ENCODE results near the gene PLPP4. TPM values are rescaled to one million over a fixed set of nuclear protein-coding genes. Genes with fewer than 3 reads are reported as not detected.

PLPP4 gene
- total and polyA plus RNA-seq, 4 donors: 0.18 to 0.51 TPM; not detected in 2

GRCh38 chr10:120493411-120494312 lies 36.6 kb downstream of the PLPP4 start:
- H3K4me3 ChIP-seq: no peak overlapping the region
- H3K36me3 ChIP-seq (ENCODE audit: control insufficient read depth in 4 of 4, insufficient read depth in 4 of 4, low read length in 4 of 4): no peaks in the 10 kb centered on the region
- 87 to 91% methylated on average over 11 of the region's 11 CpGs for WGBS, 2 donors
- DNase-seq (no peak), ATAC-seq (ENCODE audit: insufficient read depth, low FRiP score) (no peak)
- TF ChIP-seq, protein P1, sequence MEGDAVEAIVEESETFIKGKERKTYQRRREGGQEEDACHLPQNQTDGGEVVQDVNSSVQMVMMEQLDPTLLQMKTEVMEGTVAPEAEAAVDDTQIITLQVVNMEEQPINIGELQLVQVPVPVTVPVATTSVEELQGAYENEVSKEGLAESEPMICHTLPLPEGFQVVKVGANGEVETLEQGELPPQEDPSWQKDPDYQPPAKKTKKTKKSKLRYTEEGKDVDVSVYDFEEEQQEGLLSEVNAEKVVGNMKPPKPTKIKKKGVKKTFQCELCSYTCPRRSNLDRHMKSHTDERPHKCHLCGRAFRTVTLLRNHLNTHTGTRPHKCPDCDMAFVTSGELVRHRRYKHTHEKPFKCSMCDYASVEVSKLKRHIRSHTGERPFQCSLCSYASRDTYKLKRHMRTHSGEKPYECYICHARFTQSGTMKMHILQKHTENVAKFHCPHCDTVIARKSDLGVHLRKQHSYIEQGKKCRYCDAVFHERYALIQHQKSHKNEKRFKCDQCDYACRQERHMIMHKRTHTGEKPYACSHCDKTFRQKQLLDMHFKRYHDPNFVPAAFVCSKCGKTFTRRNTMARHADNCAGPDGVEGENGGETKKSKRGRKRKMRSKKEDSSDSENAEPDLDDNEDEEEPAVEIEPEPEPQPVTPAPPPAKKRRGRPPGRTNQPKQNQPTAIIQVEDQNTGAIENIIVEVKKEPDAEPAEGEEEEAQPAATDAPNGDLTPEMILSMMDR (IDR thresholded peaks at IDR 0.05; ENCODE audit: control extremely low read depth, extremely low read depth): no peak
- peaks cover 0 to 2% (median 0%) of the 10 kb centered on the region in 3 donors for H3K27me3 ChIP-seq (ENCODE audit: control insufficient read depth in 3 of 3, insufficient read depth in 3 of 3, low read length in 2 of 3)
- no peaks in the 10 kb centered on the region for H3K4me1 ChIP-seq (ENCODE audit: control insufficient read depth in 5 of 5, insufficient read depth in 5 of 5, low read length in 5 of 5)
- no peak overlapping the region for H3K27ac ChIP-seq (ENCODE audit: low read depth in 1 of 2, low read length in 1 of 2)
- no peaks in the 10 kb centered on the region for H3K9me3 ChIP-seq (ENCODE audit: control insufficient read depth in 4 of 4, insufficient read depth in 3 of 4, low read length in 3 of 4)
- H3K9ac ChIP-seq (ENCODE audit: insufficient read depth in 1 of 2, low read length in 2 of 2): no peak overlapping the region

DNA sequence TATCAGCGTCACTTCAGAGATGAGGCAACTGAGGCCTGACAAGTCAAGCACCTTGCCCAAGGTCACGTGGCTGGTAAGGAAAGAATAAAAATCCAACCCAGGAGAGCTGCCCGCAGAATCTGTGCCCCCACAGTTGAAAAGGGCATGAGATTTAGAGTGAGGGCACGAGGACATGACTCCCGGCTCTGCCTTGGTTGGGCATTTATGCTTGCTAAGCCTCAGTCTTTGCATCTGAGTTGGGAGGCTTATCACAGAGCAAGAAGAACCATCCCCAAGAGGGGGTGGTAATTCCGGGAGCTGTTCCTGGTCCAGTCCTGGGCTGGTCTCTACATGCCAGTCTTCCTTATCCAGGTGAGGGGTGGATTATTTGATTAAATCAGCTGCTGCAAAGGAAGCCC lies 37.3 kb downstream of the PLPP4 start:
- Histone ChIP-seq H3K27ac (ENCODE audit: low read depth in 1 of 2, low read length in 1 of 2) (no peak overlapping the region), H3K9me3 (ENCODE audit: control insufficient read depth in 4 of 4, insufficient read depth in 3 of 4, low read length in 3 of 4) (no peaks in the 10 kb centered on the region), H3K9ac (ENCODE audit: insufficient read depth in 1 of 2, low read length in 2 of 2) (no peak overlapping the region), H3K36me3 (ENCODE audit: control insufficient read depth in 4 of 4, insufficient read depth in 4 of 4, low read length in 4 of 4) (no peaks in the 10 kb centered on the region), H3K4me3 (no peak overlapping the region), H3K4me1 (ENCODE audit: control insufficient read depth in 5 of 5, insufficient read depth in 5 of 5, low read length in 5 of 5) (no peaks in the 10 kb centered on the region), H3K27me3 (ENCODE audit: control insufficient read depth in 3 of 3, insufficient read depth in 3 of 3, low read length in 2 of 3) (no peaks in the 10 kb centered on the region)
- ATAC-seq (ENCODE audit: insufficient read depth, low FRiP score) (no peak), DNase-seq (no peak)
- WGBS, 2 donors: 89 to 98% methylated on average over 6 of the region's 6 CpGs
- TF ChIP-seq, protein P1 (IDR thresholded peaks at IDR 0.05; ENCODE audit: control extremely low read depth, extremely low read depth): no peak

DNA sequence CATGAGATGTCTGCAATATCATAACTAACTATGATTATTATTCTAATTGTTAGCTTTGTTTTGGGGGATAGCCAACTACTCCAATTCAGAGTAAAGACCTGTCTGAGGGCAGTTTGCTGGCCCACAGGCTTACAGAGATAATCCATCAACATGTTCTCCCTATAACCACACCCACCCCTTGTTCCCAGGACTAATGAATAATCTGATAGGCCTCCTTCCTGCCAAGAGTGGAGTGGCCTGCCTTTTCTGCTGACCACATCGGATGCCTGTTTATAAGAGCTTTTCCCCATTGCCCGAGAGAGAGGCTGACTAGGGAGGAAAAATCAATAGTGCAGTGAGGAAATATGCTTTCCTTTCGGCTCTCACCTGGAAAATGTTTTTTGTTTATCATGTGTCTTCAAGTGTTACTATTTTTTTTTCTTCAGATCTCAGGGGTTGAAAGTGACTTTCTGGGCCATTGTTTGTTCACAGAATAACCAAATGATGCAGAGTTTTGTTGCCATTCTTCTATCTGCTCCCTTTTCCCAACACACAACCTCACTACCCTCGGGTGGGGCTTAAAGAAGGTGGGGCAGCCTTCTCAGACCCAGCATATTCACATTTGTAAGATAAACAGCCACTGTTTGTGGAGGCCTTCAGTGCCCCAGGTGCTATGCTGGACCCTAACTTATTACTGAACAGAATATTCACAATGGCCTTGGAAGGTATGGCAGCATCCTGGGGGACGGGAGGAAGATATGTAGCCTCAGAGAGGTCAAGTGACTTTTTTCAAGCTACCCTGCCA lies 38.4 kb downstream of the PLPP4 start:
- TF ChIP-seq, protein P1 (IDR thresholded peaks at IDR 0.05; ENCODE audit: control extremely low read depth, extremely low read depth): no peak
- WGBS, 2 donors: 54 to 72% methylated on average over 5 of the region's 5 CpGs
- DNase-seq (no peak), ATAC-seq (ENCODE audit: insufficient read depth, low FRiP score) (no peak)
- Histone ChIP-seq H3K4me1 (ENCODE audit: control insufficient read depth in 5 of 5, insufficient read depth in 5 of 5, low read length in 5 of 5) (no peaks in the 10 kb centered on the region), H3K36me3 (ENCODE audit: control insufficient read depth in 4 of 4, insufficient read depth in 4 of 4, low read length in 4 of 4) (no peaks in the 10 kb centered on the region), H3K27me3 (ENCODE audit: control insufficient read depth in 3 of 3, insufficient read depth in 3 of 3, low read length in 2 of 3) (no peaks in the 10 kb centered on the region), H3K27ac (ENCODE audit: low read depth in 1 of 2, low read length in 1 of 2) (no peak overlapping the region), H3K4me3 (no peak overlapping the region), H3K9me3 (ENCODE audit: control insufficient read depth in 4 of 4, insufficient read depth in 3 of 4, low read length in 3 of 4) (no peaks in the 10 kb centered on the region), H3K9ac (ENCODE audit: insufficient read depth in 1 of 2, low read length in 2 of 2) (no peak overlapping the region)
